GM19239 (cell line): Measurements from ENCODE around the gene KANSL3.

Experiments used
- DNase-seq: peaks from one replicate; pipeline ENCODE4 v3.0.0; 2011; ENCODE audit warnings: low spot score; ENCODE audit not compliant: insufficient read length
- FAIRE-seq: peaks from 2 replicates; lab custom pipeline; 2011; peaks lifted over from hg19 to GRCh38; lab: Jason Lieb, UNC

Gene KANSL3

DNA sequence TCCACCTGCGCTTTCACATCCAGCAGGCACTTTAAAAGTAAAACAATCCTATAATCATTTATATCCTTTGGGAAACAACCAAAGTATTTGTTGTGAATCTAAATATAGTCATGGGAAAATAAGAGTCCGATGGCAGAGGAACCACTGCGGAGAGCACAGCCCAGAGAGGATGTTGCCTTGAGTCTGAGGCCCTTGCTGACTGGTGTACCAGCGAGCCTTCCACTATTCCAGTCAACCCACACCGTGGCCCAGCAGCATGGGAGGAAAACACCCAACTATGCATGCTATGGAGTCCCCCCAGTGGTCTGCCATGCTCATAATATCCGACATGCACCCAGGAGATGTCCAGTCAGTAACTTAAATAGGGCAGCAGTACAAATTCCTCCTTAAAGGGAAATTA is 21.6 kb downstream of the KANSL3 start:
- DNase-seq, result no peak
- no peak for FAIRE-seq

- FAIRE-seq, result no peak
- no peak for DNase-seq
Observed at GRCh38 chr2:96616128-96616527, 22.0 kb downstream of the KANSL3 start.

- no peak for DNase-seq
- FAIRE-seq, result no peak
Observed at GRCh38 chr2:96608469-96609455, 29.4 kb downstream of the KANSL3 start.

DNA sequence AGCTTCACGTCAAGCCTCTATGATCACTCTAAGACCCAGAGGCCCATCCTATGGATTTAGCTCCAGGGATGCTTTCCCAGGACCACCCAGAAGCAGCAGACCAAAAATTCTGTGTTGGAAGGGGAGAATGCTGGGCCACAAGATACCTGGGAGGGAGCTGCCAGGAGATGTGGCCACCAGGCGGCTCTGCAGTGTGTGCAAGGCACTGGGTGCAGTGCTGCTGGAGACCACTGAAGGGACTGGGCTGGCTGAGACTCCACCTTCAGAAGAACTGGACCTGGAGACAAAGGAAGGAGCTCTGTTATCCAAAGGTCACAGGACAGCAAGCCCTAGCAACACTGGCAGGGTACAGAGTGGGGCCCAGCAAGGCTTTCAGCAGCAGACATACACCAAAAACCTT is 34.0 kb downstream of the KANSL3 start:
- DNase-seq (no peak), FAIRE-seq (no peak)

- FAIRE-seq, result no peak
Observed at GRCh38 chr2:96602330-96602823, 35.7 kb downstream of the KANSL3 start.

DNA sequence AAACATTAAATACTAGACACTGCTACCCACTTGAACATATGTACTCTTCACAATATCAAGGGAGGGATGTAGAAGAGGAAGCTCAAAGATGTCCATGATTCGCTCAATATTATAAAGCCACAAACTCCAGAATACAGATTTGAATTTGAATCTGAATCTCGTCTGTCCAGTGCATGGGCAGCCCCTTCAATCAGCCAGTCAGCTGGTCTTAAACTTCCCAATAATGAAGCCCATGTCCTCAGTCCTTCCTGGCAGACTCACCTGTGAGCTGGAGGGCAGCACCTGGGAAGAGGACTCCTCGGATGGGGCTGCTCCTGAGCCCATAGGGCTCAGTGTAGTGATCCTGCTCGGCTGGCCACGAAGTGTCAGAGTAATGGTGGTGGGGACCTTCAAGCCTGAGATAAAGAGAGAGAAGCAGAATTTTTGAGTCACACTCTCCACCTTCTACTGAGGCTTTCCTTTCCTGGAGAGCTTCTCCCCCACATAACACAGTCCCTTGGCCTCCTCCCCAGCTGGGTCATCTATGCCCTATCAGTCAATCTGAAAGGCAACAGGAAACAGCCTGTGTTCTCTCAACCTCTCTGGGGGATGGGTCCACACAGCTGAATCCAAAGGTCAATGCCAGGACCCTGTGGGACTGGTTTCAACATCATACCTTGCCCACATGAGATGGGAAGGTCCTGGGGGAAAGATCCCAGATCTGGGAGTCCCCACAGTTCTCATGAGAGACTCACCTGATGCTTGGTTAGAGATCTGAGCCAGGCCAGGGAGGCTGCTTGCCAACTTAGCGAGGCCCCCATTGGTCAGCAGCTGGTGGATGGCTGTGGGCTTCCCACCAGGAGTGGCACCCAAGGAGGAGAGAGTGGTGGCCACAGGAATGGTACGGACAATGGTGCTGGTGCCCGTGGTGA is 36.5 kb downstream of the KANSL3 start:
- FAIRE-seq, result no peak

More at GRCh38 chr2:96602330-96602823, 35.7 kb downstream of the KANSL3 start:
- no peak for DNase-seq

DNA sequence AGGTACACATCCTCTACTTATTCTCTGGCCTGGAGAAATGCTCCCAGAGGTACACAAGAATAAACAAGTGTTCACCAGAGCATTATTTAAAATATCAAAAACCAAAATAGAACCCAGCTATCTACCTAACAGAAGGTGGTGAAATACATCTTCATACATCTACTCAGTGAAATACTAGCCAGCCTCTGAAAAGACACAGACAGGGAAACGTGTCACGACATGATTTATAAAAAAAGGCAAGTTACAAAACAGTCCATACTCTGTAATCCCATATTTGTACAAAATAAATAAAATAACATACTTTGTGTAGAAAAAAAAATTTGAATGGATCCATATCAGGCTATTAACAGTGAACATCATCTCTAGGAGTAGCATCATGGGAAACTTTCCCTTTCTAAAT is 38.2 kb downstream of the KANSL3 start:
- DNase-seq (no peak), FAIRE-seq (no peak)

More for the DNA sequence above, 36.5 kb downstream of the KANSL3 start:
- DNase-seq, result no peak

DNA sequence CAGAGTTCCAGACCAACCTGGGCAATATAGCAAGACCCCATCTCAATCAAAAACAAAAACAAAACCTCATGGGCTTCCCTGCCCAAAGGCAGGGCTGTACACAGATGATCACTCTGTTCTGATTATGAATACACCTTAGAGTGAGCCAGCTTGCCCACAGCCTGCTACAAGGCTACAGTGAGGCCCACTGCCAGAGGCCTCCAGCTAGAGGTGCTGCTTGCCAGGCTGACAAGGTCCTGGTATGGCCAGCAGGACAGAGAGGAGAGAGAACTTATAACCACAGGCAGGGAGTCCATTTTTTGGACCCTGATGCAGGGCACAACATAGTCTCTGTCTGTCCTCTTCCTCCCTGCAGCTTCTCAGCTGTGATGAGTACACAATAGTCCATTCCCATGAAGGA is 41.5 kb downstream of the KANSL3 start:
- DNase-seq (no peak), FAIRE-seq (no peak)

GRCh38 chr2:96594691-96595152 is 43.4 kb downstream of the KANSL3 start:
- FAIRE-seq (no peak), DNase-seq (no peak)

DNA sequence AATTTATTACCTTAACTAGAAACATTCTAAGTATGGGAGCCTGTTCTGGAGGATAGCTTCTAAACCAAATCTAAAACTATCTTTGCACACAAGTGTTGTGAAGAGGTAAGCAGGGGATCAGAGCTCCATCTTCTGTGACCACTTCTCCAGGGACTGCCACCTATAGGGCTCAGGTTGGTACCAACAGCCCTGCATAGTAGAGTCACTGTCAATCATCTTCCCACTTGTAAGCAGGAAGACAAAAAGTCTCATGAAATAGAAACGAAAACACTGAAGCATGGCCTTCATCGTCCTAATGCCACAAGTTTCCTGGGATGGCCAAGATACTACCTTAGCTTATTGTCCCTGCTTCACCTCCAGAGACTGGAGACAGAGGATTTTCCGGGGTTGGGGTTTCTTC is 43.8 kb downstream of the KANSL3 start:
- FAIRE-seq, result no peak
- DNase-seq, result no peak

- FAIRE-seq (no peak), DNase-seq (no peak)
Observed at GRCh38 chr2:96591494-96591893, 46.6 kb downstream of the KANSL3 start.

- FAIRE-seq, result no peak
- DNase-seq, result no peak
Observed at GRCh38 chr2:96591054-96591453, 47.1 kb downstream of the KANSL3 start.

- DNase-seq (no peak), FAIRE-seq (no peak)
Observed at GRCh38 chr2:96587843-96588242, 50.3 kb downstream of the KANSL3 start.

DNA sequence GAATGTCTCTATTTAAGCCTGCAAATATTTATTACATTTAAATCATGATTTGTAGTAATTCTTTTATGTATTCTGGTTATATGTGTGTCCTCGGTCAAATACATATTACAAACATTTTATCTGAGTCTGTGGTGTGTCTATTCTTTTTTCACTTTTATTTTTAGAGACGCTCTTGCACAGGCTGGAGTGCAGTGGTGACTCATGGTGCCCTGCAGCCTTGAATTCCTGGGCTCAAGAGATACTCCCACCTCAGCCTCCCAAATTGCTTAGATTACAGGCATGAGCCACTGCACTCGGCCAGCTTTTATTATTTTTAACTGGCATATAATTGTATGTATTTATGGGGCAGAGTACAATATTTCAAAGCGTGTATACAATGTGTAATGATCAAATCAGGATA is 54.1 kb downstream of the KANSL3 start:
- no peak for DNase-seq
- FAIRE-seq, result no peak

DNA sequence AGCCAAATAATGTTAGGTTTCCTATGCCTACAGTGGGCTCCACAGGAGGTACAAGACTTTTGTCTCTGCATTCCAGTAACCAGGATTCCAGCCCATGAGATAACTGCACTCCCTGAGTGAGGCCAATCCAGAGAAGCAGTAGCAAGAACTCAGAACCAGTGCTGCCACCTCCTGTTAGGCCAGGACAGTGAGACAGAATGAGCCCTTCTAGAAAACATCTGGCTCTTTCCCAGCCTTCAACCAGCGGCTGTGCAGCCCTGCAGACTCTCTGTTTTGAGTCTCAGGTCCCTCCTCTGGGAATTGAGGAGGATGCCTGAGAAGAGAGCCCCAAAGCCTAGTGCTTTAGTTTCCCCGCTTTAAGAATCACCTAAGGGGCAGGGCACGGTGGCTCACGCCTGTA is 57.3 kb downstream of the KANSL3 start:
- DNase-seq (no peak), FAIRE-seq (no peak)

DNA sequence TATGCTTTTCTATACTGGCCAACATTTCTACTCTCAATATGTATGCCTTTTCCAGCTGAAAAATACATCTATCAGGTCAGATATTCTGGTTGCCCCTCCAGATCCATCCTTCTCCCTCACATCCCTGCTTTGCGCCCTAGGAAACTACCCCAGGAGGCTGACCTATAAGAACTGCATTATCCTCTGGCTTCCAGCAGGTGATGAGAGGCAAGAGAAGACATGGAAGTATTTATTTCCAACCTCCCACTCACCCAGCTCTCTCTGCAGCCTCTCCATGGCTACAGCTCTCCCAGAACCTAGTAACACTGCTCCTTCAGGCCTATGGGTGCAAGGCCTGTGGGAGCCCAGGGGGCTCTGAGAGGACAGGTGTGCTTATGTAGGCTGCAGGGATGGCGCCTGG is 58.7 kb downstream of the KANSL3 start:
- no peak for FAIRE-seq
- no peak for DNase-seq

DNA sequence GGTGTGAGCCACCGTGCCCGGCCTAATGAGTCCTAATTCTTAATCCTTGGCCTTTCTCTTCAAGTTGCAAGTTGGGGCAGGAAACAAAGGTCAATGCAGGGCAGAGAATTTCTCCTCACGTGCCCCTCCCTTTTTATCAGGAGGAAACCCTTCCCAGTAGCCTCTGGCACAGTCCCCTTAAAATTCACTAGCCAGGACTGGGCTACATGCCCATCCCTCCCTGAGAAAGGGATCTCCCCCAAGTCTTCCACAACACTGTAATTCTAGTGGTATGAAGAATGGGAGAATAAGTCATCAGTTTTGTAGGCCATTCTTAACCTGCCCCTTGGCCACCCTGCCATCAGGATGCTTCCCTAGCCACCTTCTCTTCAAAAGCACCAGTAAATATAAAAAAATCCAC is 59.4 kb downstream of the KANSL3 start:
- no peak for FAIRE-seq
- no peak for DNase-seq

DNA sequence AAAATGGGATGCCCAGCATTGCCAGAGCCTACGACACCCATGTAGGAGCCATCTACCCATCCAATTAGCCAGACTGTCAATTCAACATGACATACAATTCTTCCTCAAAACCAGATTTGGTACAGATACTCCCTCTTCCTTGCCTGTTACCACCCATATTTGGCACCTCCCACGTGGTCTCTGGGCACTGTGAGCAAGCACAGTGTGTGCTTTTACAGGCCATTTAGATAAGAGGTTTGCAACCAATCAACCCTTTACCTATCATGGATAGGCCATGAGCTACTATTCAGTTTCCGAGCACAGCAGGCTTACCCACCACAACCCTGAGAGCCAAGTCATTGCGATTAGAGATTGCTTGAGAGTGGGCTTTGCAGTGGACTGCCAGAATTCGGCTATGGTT is 60.6 kb downstream of the KANSL3 start:
- no peak for FAIRE-seq

DNA sequence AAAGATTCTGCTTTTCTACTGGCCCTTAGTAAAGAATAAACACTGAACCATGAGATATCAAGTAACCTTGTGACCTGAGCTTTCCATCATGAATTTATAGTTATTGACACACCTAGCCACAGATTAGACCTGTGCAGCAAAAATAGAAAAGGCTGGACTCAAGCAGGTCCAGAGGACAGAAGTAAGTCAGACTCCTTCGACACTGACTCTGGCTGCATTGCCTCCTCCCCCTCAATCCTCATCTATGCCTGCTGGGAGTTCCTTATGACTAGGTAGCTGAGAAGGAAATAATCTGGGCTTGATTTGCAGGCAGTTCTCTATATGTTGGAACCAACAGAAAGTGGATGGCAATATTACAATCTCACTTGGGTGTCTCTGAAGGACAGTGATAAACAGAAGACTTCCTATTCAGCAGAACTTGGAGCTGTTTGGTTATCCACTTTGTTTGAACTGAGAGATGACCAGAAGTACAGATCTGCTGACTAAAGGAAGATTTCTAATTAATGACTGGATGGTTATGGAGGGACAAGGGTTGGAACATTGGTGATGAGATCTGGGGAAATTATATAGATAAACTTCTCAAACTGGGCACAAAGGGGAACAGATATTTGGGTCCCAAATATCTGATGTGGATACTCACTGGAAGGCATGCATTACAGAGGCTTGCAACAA is 62.2 kb downstream of the KANSL3 start:
- FAIRE-seq (no peak), DNase-seq (no peak)

More for the DNA sequence above, 60.6 kb downstream of the KANSL3 start:
- DNase-seq, result no peak

GRCh38 chr2:96574364-96574763 is 63.7 kb downstream of the KANSL3 start:
- DNase-seq (no peak), FAIRE-seq (no peak)
